Sigmoid colon (tissue), 7 donors: Measurements from ENCODE around the gene FUT6. TPM values are rescaled to one million over a fixed set of nuclear protein-coding genes. Genes with fewer than 3 reads are reported as not detected.
"Not testable (repeated sequence)": the region's sequence is repeated elsewhere in the genome, so short reads cannot be mapped to it uniquely, and the experiment has no call there.

Experiments used
- DNase-seq: peaks from one replicate; pipeline ENCODE4 v3.0.0-alpha.2; 2019
- H3K27ac ChIP-seq, 4 donors: fragments of 200-600 bp; sonication (generic); one replicate each; pipeline ENCODE4 v1.5.1; 2016 to 2019; ENCODE audit warnings: mild to moderate bottlenecking in 1 of 4
- H3K27me3 ChIP-seq, 3 donors: fragments of 200-600 bp; sonication (generic); one replicate each; pipeline ENCODE4 v1.5.1; 2019; ENCODE audit warnings: mild to moderate bottlenecking in 1 of 3
- H3K36me3 ChIP-seq, 4 donors: fragments of 200-600 bp; sonication (generic); one replicate each; pipeline ENCODE4 v1.5.1; 2016 to 2019
- H3K4me1 ChIP-seq, 4 donors: fragments of 200-600 bp; sonication (generic); one replicate each; pipeline ENCODE4 v1.5.1; 2017 to 2019
- H3K4me3 ChIP-seq, 4 donors: fragments of 200-600 bp; sonication (generic); one replicate each; pipeline ENCODE4 v1.5.1; 2017 to 2019; ENCODE audit warnings: mild to moderate bottlenecking in 2 of 4, moderate library complexity in 1 of 4
- H3K9me3 ChIP-seq, 4 donors: fragments of 200-600 bp in 3 of 4; sonication (generic) in 3 of 4; one replicate each; pipeline versions ENCODE4 v1.5.1 to v1.6.1; 2013 to 2019
- EP300 ChIP-seq, 4 donors: sonication (generic); formaldehyde crosslinking; IDR thresholded peaks; one replicate each; pipeline ENCODE4 v1.6.1; 2017; ENCODE audit warnings: antibody characterized with exemption in 4 of 4
- POLR2A ChIP-seq, 2 donors: fragments of 450-650 bp; IDR thresholded peaks; one replicate each; pipeline ENCODE4 v1.6.1; 2016; ENCODE audit warnings: antibody characterized with exemption in 2 of 2, mild to moderate bottlenecking in 2 of 2, moderate library complexity in 2 of 2
- POLR2AphosphoS5 ChIP-seq, 4 donors: sonication (generic); formaldehyde crosslinking; IDR thresholded peaks; one replicate each; pipeline ENCODE4 v1.6.1; 2017; ENCODE audit warnings: antibody characterized with exemption in 4 of 4
- WGBS, 2 donors: extraction: QIAGEN DNeasy Blood & Tissue Kit; methylation state at CpG; one replicate each; pipeline ENCODE4 v1.1.7; 2013; 5-methylcytosine and 5-hydroxymethylcytosine counted together
- intact Hi-C: fragments of 100-400 bp; cut with DNase I; formaldehyde crosslinking; loops from one replicate; pipeline ENCODE4 v1.15.1; 2023
- polyA plus RNA-seq, 3 donors: library from polyadenylated mRNA; stranded (reverse); fragments of 200-250 nt; gene quantifications; one replicate each; pipeline ENCODE4 v1.2.3, GENCODE V29; 2013
- total RNA-seq, 4 donors: library from RNA; depleted of rRNA; stranded (reverse); fragments of >200 nt; gene quantifications; one replicate each; pipeline ENCODE4 v1.1.0, GENCODE V29; 2016
- TF ChIP-seq, protein P1 (sequence below), 4 experiments: fragments of 450-650 bp in 3 of 4; fragments of 200-600 bp in 1 of 4; IDR thresholded peaks; one replicate each; pipeline ENCODE4 v1.5.1; 2016 to 2019; ENCODE audit warnings: antibody characterized with exemption in 4 of 4, mild to moderate bottlenecking in 3 of 4, moderate library complexity in 2 of 4
- donor health status: healthy with polysubstance abuse.
- donor health status: Bipolar disorder and iron deficiency.
- donor health status: healthy.

FUT6 gene
- total and polyA plus RNA-seq, 7 donors = 14.8 to 61.1 (median 21.0) TPM; not detected in 4

DNA sequence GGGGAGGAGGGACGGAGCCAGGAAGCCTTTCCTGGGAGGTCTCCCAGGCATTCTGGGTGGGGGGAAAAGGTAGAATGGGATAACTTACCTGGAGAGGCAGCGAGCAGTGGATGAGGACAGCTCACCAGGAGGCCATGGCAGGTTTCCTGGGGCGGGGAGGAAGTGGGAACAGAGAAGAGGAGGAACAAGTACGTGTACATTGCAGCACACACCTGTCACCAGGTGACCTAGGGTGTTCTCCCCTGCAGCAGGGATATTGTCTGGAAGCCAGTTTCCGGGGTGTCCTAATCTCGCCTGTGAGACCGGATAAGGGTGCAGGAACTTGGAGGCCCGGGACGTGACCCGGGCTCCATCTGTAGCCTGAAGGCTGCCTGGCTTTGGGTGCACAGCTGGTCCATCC lies 11.8 kb upstream of the FUT6 start, which contains the start of gene FUT3:
FUT3 (minus strand) TSS at position 148 of the 400 bp plus-strand sequence.
- peak within 1 kb of the TSS in 3 of 4 donors; percentile 20 to 31 (median 21) for H3K27ac ChIP-seq
- no peaks in the 10 kb centered on the region for H3K36me3 ChIP-seq
- no peak within 1 kb of the TSS for H3K4me3 ChIP-seq
- no peaks in the 10 kb centered on the region for H3K9me3 ChIP-seq
- no peak for DNase-seq
- 16 to 66% methylated on average over 10 of the region's 10 CpGs for whole genome bisulfite sequencing, 2 donors
- intact Hi-C loops = no loop called here
- no peaks in the 10 kb centered on the region for H3K27me3 ChIP-seq
- peaks cover 0 to 17% (median 13%) of the 10 kb centered on the region in 4 donors for H3K4me1 ChIP-seq
- TF ChIP-seq POLR2A (IDR thresholded peaks at IDR 0.05) = peak in 1 of 2 donors; percentile 64
- TF ChIP-seq, protein P1, sequence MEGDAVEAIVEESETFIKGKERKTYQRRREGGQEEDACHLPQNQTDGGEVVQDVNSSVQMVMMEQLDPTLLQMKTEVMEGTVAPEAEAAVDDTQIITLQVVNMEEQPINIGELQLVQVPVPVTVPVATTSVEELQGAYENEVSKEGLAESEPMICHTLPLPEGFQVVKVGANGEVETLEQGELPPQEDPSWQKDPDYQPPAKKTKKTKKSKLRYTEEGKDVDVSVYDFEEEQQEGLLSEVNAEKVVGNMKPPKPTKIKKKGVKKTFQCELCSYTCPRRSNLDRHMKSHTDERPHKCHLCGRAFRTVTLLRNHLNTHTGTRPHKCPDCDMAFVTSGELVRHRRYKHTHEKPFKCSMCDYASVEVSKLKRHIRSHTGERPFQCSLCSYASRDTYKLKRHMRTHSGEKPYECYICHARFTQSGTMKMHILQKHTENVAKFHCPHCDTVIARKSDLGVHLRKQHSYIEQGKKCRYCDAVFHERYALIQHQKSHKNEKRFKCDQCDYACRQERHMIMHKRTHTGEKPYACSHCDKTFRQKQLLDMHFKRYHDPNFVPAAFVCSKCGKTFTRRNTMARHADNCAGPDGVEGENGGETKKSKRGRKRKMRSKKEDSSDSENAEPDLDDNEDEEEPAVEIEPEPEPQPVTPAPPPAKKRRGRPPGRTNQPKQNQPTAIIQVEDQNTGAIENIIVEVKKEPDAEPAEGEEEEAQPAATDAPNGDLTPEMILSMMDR (IDR thresholded peaks at IDR 0.05) = no peak

DNA sequence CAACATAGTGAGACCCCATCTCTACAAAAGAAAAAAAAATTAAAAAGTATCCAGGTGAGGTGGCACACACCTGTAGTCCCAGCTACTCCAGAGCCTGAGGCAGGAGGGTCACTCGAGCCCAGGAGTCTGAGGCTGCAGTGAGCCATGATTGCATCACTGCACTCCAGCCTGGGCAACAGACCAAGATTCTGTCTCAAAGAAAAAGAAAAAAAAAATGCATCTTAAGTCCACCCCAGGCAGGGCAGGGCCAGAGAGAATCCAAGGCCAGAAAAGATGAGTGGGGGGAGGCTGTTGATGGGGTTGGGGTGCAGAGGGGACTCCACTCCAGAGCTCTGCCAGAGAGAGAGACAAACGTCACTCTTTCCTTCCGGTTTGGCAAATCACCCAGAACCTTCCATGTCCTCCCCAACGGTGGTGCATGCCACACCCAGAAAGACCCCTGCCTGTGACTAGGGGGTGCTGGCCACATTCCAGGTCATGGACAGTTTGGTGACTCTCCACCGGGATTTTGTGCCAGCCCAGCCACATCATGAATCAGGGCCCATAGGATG lies 11.3 kb upstream of the FUT6 start:
- no peaks in the 10 kb centered on the region for H3K27me3 ChIP-seq
- peak; percentile 5 to 51 (median 28) for TF ChIP-seq POLR2AphosphoS5 (IDR thresholded peaks at IDR 0.05)
- TF ChIP-seq, protein P1 (IDR thresholded peaks at IDR 0.05) = no peak
- H3K4me1 ChIP-seq = peaks cover 0 to 17% (median 13%) of the 10 kb centered on the region in 4 donors
- H3K4me3 ChIP-seq = no peak overlapping the region
- intact Hi-C loops = no loop called here
- WGBS, 2 donors = 6 to 35% methylated on average over 5 of the region's 5 CpGs
- H3K9me3 ChIP-seq = no peaks in the 10 kb centered on the region
- peak overlapping the region in 3 of 4 donors; percentile 20 to 31 (median 21) for H3K27ac ChIP-seq
- peak; percentile 87 for DNase-seq
- no peaks in the 10 kb centered on the region for H3K36me3 ChIP-seq

DNA sequence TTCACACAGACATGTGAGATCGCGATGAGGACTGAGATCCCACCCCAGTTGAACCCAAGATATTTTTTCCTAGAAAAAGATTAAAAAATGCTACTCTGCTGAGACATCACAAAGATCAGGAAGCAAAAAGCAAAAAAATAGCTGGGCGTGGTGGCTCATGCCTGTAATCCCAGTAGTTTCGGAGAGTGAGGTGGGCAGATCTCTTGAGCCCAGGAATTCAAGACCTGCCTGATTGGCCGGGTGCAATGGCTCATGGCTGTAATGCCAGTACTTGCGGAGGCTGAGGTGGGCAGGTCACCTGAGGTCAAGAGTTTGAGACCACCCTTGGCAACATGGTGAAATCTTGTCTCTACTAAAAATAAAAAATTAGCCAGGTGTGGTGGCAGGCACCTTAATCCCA lies 10.7 kb upstream of the FUT6 start:
- intact Hi-C loops = no loop called here
- Histone ChIP-seq H3K27me3 (no peaks in the 10 kb centered on the region), H3K4me3 (no peak overlapping the region), H3K36me3 (no peaks in the 10 kb centered on the region), H3K9me3 (no peaks in the 10 kb centered on the region), H3K27ac (peak overlapping the region in 1 of 4 donors; percentile 5), H3K4me1 (peaks cover 0 to 17% (median 13%) of the 10 kb centered on the region in 4 donors)
- TF ChIP-seq, protein P1 (IDR thresholded peaks at IDR 0.05) = no peak
- TF ChIP-seq EP300 (IDR thresholded peaks at IDR 0.05) (no peak), POLR2A (IDR thresholded peaks at IDR 0.05) (no peak), POLR2AphosphoS5 (IDR thresholded peaks at IDR 0.05) (no peak)
- WGBS, 2 donors = 19 to 70% methylated on average over 6 of the region's 6 CpGs
- DNase-seq = no peak

DNA sequence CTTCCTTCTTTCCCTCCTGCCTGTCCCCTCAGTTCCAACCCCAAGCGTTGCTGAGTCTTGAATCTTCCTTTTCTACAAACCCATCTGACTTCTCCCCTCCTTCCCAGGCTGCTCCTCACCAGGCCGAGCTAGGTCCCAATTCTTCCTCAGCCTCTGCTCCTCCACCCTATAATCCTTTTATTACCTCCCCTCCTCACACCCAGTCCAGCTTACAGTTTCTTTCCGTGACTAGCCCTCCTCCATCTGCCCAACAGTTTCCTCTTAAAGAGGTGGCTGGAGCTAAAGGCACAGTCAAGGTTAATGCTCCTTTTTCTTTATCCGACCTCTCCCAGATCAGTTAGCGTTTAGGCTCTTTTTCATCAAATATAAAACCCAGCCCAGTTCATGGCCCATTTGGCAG lies 9.1 kb upstream of the FUT6 start:
- H3K4me3 ChIP-seq, DNase-seq, H3K27ac ChIP-seq, H3K27me3 ChIP-seq, H3K9me3 ChIP-seq, H3K36me3 ChIP-seq, intact Hi-C loops: not testable (repeated sequence)
- peaks cover 0 to 17% (median 13%) of the 10 kb centered on the region in 4 donors for H3K4me1 ChIP-seq
- WGBS, 2 donors = 13 to 58% methylated on average over 5 of the region's 5 CpGs

DNA sequence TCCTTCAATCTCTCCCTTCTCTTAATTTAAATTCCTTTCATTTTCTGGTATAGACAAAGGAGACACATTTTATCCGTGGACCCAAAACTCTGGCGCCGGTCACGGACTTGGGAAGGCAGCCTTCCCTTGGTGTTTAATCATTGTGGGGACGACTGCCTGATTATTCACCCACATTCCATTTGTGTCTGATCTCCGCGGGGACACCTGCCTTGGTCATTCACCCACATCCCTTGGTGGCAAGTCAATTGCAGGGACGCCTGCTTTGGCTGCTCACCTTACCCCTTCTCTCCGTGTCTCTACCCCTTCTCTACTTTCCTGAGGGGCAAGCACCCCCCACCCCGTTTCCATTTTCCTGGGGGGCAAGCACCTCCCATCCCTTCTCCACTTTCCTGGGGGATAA lies 8.3 kb upstream of the FUT6 start:
- H3K36me3 ChIP-seq, H3K27me3 ChIP-seq, H3K4me3 ChIP-seq, H3K27ac ChIP-seq, intact Hi-C loops, H3K9me3 ChIP-seq, DNase-seq: not testable (repeated sequence)
- WGBS, 2 donors = 16 to 72% methylated on average over 10 of the region's 10 CpGs
- peaks cover 0 to 17% (median 13%) of the 10 kb centered on the region in 4 donors for H3K4me1 ChIP-seq
